EH (cell line): ENCODE results near the gene CYP2R1.

ENCODE experiments used
- DNase-seq: peaks from one replicate; pipeline ENCODE4 v3.0.0-alpha.2; 2015; ENCODE audit warnings: low read depth

The CYP2R1 gene, protein sequence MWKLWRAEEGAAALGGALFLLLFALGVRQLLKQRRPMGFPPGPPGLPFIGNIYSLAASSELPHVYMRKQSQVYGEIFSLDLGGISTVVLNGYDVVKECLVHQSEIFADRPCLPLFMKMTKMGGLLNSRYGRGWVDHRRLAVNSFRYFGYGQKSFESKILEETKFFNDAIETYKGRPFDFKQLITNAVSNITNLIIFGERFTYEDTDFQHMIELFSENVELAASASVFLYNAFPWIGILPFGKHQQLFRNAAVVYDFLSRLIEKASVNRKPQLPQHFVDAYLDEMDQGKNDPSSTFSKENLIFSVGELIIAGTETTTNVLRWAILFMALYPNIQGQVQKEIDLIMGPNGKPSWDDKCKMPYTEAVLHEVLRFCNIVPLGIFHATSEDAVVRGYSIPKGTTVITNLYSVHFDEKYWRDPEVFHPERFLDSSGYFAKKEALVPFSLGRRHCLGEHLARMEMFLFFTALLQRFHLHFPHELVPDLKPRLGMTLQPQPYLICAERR

DNA sequence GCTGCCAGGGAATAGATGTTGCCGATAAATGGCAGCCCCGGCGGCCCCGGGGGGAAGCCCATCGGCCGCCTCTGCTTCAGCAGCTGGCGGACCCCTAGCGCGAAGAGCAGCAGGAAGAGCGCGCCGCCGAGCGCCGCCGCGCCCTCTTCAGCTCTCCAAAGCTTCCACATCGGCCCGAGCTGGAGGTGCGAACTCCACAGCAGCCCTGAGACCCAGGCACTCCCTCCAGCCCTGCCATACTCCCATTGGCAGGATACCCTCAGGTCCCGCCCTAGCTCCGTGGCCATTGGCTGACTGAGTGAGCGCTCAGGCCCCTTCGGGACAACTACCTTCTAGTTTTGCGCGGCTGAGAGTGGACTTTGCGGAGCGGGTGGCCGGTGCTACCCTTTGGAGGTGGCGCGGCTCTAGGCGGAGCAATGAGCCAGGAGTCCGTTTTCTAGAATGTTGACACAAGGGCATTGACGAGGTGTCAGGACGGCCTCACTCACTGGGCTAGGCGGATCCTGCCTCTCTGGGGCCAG is at the start of gene CYP2R1:
Gene CYP2R1 (minus strand): TSS at position 196 of the 521 bp plus-strand sequence. CDS start 26 bp downstream, at position 170.
- DNase-seq = peak; percentile 97

DNA sequence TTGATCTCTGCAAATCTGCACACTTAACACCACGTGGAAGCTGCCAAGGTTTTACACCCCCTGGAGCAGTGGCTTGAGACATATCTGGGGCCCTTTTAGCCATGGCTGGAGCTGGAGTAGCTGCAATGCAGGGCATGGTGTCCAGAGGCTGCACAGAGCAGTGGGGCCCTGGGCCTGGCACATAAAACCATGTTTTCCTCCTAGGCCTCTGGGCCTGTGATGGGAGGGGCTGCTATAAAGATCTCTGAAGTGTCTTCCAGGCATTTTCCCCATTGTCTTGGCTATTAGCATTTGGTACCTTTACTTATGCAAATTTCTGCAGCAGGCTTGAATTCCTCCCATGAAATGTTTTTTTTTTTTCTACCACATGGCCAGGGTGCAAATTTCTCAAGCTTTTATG is 46.9 kb upstream of the CYP2R1 start:
- no peak for DNase-seq

DNA sequence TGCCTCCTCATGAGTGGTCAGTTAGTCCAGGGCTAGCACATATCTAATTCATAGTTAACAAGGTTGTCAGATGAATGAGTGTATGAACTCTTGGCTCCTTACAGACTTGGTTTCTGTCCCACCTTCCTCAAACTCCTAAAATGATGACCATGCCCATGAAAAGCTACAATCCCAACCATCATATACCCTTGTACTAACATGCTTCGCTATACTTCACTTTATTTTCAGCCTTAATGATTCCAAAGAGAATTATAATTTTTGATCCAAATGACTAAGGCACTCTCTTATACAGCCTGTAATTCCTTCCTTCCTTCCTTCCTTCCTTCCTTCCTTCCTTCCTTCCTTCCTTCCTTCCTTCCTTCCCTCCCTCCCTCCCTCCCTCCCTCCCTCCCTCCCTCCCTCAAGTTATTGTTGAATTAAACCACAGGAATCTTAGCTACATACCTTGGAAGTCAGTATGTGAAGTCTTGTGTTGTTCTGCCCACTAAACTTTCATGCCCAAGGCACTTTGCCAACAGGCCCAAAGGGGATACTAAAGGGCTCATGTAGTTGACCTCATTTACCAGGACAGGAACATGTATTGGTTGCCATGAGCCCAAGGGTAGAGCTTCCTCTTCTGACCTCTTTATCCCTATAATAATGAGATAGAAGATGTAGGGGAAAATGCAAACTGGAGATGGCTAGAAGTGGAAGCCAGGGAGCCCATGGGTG is 42.8 kb upstream of the CYP2R1 start:
- no peak for DNase-seq

DNA sequence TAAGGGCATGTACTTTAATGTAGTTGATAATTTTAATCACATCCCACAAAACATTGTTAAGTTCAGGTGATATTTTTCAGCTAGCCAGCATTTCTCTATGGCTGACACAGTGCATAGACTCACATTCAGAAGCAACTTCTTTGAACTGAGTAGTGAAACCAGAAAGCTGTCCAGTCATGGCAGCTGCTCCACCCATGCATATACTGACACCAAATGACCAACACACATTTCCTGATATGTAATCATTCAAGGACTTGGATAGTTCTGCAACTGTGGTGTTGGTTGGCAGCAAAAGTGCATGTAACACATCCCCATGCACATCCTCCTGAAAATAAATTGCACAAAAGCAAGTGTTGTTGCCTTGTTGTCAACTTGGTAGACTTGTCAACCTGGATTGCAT is 40.4 kb upstream of the CYP2R1 start:
- no peak for DNase-seq

DNA sequence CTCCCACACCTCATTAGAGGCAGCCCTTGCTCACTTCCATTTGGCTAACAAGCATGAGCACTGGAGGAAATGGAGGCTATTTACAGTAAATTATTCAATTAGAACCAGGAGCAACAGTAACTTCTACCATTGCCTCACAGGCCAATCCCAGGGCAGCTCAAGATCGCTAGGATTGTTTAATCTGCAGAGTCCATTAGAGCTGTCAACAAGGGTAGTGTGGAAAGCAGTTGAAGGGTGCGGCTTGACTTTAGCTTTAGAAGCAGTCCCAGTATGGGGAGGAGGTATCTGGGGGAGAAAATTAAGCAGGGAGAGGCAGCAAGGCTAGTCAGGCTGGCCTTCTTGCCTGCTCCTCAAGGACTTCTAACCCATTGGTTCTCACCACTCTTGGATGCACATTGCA is 38.3 kb upstream of the CYP2R1 start:
- no peak for DNase-seq

DNA sequence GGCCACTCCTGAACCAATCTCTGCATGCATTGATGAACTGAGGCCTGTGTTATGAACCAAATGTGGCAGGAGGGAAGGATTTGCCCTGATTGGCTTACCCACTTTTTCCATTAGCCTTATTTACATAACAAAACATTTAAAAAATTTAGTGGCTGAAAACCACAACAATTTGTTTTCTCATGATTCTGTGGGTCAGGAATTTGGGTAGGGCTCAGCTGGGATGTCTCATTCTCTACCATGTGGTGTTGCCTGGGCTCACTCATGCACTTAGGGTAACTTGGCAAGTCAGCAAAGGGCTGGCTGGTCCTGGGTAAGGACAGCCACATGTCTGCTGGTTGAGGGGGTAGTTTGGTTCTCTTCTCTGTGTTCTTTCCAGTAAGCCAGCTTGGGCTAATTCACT is 35.1 kb upstream of the CYP2R1 start:
- DNase-seq = peak; percentile 59

DNA sequence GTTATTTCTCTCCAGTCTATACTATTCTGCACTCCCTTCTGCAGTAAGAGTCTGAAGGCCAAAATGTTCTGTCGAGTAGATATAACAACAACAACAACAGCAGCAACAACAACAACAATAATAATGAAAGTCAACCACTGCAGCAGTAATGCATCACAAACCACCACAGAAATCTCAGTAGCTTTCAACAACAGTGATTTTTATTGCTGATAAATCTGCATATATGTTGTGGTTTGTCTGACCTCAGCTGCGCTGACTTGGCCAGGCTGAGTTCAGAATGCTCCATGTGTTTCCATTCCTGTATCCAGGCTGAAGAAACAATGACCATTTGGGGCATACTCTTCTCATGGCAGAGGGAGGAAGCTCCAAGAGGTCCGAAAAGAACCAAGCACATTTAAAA is 32.3 kb upstream of the CYP2R1 start:
- no peak for DNase-seq

DNA sequence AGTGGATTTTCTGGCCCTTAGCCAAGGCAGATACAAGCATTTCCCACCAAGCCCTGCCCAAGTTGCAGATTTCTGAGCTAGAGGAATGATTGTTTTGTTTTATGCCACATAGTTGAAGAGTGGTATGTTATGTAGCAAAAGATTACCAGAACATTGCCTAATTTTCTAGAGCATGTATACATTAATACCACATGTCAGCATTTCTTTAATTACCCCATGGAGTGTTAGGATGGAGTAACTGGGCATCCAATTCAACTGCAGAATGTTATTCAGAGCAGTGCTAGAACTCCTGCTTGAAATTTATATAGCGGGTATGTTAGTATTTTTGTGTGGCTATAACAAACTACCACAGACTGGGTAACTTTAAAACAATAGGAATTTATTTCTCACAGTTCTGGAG is 24.4 kb upstream of the CYP2R1 start:
- DNase-seq = no peak

DNA sequence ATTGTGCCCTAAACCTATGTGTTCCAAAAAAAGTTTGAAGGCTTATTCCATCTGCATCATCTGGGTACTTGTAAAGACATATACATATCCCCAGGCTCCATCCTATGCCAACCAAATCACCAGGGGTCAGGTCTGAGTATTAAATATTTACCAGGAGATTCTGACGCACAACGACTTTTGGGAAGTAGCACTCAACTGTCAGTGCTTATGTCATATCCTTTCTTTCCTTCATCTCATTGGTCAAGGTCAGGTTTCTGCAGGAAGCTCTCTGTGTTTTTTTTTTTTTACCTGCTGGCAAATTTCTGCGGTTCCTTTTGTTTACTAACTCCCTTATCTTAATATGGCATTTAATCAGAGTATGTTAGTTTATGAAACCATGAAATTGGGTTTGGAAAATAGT is 22.5 kb upstream of the CYP2R1 start:
- no peak for DNase-seq

DNA sequence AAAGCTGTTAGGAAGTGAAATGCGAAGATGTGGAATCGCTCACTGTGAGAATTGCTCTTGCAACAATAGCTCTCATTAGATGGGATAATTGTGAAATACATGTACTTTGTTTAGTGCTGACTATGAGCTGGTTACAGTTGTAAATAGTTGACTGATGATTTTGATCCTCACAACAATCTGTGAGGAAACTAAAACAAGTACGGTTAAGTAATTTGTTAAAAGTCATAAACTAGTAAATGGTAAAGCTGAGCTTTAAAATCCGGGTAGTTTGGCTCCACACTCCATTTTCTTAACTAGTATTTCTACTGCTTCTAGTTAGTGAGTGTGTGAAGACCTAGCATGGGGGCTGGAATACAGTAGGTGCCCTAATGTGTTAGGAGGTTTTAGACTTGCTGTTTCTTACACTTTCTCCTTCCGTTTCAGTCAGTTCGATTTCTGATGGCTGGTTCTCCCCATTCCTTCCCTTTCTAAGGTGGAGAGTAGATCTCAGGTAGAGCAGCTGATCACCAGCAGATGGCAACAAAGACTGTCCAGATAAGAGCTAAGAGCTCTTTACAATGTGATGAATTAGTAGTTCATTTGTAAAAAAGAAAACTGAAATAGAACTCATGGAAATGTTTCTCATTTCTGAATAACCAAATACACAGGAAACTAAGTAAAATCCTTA is 16.3 kb upstream of the CYP2R1 start:
- peak; percentile 52 for DNase-seq

DNA sequence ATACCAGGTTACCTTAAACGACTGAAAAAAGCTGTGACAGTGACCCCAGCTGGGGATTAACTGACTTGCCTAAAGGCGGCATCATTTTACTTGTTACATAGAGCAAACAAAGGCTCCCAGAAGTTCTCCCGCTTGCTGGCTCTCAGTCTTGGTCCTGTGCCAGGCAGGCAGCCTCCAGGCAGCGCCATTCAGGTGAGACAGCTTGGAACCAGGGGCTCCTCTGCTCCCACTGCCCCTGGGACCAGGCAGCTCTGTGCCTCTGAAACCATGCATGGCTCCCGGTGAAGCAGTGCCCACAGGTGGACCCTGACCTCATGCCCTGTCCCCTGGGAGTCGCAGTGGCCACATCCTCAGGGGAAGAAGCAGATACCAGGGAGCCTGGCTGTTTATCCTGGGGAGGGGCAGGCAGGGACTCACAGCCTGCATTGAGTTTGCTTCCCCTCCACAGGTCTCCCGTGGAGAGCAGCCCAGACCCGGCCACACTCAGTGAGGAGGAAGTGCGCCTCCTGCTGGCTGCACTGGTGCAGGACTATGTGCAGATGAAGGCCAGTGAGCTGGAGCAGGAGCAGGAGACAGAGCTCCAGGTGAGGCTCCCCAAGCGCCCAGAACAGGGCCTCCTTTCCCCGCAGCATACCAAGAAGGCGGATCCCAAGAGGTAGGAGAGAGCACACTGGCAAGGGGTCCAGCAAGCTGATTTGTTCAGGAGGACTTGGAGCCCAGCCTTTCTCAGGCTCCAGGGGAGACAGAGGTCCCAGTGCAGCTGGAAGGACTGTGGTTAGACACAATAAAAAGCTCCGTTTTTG is 15.6 kb upstream of the CYP2R1 start:
- DNase-seq = peak; percentile 54

DNA sequence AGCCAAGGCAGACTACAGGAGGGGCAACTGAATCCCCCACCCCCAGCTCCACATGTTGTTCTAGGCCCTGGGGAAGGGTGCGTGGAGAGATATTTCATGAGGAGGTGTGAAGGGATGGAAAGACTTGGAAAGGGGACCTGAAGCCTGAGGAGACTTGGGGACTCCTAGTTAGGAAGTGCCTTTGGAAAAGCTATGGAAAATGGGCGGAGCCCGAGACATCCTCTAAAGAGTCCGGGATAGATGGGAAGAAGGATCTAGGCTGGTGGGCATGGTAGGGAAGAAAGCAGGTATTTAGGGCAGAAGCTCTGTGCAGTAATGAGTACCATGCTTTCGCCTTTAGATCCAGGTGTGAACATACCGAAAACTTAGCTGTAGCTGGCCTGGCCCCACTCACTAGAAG is 15.0 kb upstream of the CYP2R1 start:
- DNase-seq = no peak

DNA sequence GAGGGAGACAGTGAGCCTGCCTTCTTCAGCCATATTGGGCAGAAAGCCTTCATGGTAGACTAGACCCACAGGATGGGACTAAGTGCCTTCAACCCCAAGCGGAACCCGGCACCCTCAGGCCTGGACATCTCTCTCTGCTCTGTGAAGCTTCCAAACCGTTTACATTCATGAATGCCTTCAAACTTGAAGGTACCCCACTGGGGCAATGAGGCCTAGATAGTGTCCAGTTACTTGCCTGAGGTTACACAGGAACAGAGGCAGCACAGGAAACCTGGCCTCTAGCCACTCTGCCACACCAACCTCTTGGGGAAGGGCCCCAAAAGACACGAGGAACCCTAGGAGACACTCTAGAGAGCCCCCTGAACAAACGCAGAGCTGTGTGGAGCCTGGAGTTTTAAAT is 14.5 kb upstream of the CYP2R1 start:
- DNase-seq = no peak

DNA sequence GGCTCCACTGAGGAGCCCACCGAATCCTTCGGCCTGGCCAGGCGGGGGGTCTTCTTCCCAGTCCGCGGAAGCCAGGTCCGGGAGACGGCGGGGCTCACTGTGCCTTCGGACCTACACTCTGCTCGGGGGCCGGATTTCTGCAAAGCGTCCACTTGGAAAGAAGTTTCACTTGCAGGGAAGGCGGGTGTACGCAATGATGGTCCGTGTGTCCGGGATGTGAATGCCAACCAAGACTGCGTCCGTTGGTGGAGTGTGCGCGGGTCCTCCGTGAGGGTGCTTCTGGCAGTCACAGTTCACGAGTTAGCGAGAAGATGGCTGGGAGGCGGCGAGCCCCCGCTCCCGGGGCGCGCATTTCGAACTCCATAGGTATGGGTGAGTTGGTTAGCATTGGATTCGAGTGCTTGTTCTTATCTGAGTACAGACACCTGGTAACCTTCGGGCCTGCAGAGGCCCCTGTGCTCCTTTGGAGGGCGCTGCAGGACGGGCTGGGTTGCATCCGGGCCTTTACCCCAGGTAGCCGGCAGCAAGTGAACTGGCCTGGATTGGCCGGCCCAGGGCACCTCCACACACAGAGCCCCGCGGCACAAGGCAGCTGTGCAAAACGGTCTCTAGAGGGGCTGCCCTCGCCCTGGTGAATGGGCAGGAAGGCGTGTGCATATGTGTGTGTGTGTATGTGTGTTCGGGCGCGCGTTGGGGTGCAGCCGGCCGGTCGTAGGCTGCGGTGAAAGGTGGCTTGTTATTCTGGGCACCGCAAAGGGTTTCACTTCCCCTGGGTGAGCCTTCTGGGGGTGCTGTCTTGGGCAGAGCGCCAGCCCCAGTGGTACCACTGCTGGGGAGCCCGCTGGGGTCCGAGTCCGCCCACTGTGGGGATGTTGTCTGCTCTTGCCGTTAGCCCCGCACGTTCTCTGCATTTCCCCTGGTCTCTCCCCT is 13.3 kb upstream of the CYP2R1 start:
- DNase-seq = peak; percentile 35

DNA sequence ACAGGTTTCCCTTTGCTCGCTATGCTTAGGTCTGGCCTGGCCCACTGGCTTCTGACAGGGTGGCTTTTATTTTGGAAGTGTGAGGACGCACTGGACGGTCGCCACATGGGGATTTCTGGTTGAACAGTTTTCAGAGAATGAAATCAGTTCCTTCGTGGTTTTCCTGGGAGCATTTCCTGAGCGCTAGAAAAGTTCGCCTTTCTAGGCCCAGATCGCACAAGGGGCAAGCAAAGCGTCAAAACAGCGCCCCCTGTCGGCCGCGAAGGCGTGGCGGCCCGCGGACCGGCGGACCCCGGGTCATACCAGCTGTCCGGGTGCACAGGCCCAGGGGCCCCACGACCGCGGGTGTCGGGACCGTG is 12.7 kb upstream of the CYP2R1 start:
- DNase-seq = peak; percentile 63

DNA sequence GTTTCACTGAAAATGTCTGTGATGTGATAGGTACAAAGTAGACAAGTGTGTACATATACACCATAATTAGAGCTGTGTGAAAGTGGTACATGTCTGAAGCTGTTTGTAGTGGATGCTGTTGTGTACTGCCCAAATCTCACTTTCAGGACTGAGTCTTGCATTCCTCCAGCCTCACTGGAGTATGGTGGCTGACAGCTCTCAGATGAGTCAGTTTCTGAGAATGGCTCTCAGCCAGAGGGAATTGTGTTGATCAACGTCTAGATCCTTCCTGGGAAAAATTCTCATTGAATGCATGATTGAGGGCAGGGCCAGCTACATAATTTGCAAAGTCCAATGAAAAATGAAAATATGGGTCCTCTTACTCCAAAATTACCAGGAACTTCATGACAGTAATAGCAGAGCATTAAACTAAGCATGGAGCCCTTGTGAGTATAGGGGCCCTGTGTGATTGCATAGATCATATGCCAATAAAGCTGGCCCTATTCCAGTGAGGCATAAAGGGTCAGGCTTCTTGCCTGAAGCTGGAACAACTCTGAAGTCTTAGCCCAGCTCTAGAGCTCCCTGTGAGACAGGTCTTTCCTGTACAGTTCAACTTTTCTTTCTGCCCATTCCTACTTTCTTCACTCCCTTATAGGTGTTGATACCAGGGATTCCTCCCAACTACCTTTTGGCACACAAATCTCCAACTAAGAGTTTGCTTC is 10.8 kb upstream of the CYP2R1 start:
- DNase-seq = peak; percentile 80

DNA sequence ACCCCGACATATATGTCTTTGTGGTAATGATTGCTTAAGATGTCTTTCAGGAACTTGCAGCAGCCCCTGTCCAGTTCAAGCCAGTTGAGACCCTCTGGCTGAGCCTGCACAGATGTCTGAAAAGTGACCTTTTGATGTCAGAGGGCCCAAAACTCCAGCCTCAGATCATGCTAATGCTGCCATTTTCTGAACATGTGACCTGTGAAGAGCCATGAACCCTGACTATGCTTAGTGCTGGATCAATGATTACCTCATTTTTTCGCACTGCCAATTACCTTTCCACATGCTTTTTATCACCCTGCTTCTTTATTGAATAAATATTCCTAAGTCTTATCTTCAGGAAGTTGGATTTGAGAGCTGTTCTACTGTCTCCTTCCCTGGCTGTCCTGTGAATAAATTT is 6.9 kb upstream of the CYP2R1 start:
- DNase-seq = no peak

DNA sequence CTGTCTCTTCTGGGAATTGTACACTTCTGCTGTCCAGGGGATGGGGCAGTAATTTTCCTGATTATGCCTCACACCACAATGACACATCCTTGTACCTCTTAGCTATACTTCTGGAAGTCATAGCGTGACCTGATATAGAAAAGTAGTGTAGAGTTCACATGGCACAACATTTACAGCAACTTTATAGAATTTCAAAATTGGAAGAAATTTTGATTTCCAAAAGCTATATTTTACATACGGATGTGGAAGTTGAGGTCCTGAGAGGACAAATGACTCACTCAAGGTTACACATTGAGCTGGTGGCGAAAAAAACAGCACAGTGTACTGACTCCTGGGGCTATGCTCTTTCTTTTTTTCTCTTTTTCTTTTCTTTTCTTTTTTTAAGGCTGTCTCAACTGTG is 6.3 kb upstream of the CYP2R1 start:
- no peak for DNase-seq

DNA sequence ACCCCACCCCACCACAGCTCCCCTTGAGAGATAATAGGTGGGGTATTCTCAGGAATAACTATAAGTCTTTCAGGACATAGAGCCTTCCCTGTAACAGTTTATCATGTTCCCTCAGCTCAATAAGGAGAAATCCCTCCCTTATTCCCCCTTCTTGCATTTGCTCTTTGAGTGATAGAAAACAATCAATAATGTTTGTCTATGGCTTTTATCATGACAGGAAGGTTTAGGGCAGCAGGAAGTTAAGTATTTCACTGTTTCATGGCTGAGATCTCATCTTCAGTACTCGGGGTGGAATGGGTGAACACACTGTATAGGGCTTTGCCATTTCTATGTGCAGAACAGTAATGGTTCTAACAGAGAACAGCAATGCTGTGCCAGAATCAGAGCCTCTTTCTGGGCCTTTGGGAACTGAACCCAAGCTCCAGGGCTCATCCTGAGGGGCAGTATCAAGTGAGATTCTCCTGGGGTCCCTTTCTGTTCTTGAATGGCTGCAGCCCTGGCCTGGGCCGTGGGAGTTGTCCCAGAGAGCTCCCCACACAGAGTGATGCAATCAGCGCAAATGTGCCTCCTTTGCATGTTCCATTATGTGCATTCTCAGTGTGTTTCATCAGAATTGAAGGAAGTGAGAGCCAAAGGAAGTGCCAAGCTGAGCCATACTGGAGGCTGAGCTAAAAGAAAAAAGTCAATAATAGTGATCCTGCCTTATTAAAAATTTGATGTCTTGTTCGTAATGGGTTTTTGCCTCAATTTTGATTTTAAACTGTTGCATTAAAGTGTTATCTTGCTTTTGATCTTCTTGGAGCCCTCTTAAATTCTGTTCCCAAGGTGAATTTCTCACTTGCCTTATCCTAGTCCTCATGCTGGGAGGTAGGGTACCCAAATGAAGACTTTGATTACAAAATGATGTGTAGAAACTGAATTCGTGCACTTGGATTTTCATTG is 2.9 kb upstream of the CYP2R1 start:
- peak; percentile 46 for DNase-seq
